HG02870 (cell line): Measurements from ENCODE around the gene DLX5.

ENCODE experiments used
- ATAC-seq: cut with Tn5 transposase; IDR thresholded peaks from one replicate; pipeline ENCODE4 v1.9.1; 2021; ENCODE audit warnings: mild to moderate bottlenecking, moderate library complexity; ENCODE audit not compliant: unreplicated experiment

DLX5 gene

GRCh38 chr7:97018791-97019531 is 5.7 kb downstream of the DLX5 start:
- no peak for ATAC-seq

GRCh38 chr7:97018126-97018601 is 6.5 kb downstream of the DLX5 start:
- ATAC-seq: no peak

GRCh38 chr7:97017192-97018125 is 7.2 kb downstream of the DLX5 start:
- no peak for ATAC-seq

- ATAC-seq: no peak
Measured at GRCh38 chr7:97016381-97017191, 8.0 kb downstream of the DLX5 start.

- ATAC-seq: no peak
Measured at GRCh38 chr7:97015756-97016380, 8.8 kb downstream of the DLX5 start.

- no peak for ATAC-seq
Measured at GRCh38 chr7:97015279-97015678, 9.4 kb downstream of the DLX5 start.

- ATAC-seq: no peak
Measured at GRCh38 chr7:97014145-97014750, 10.4 kb downstream of the DLX5 start.

- ATAC-seq: no peak
Measured at GRCh38 chr7:97013845-97014134, 10.8 kb downstream of the DLX5 start.

GRCh38 chr7:97013134-97013844 is 11.3 kb downstream of the DLX5 start:
- ATAC-seq: no peak

GRCh38 chr7:97012365-97013133 is 12.1 kb downstream of the DLX5 start:
- ATAC-seq: no peak

GRCh38 chr7:97011536-97012364 is 12.9 kb downstream of the DLX5 start:
- ATAC-seq: no peak

- ATAC-seq: no peak
Measured at GRCh38 chr7:97011104-97011503, 13.5 kb downstream of the DLX5 start.

GRCh38 chr7:97009753-97010732 is 14.6 kb downstream of the DLX5 start:
- ATAC-seq: no peak

GRCh38 chr7:97008275-97008917 is 16.2 kb downstream of the DLX5 start:
- no peak for ATAC-seq

- ATAC-seq: no peak
Measured at GRCh38 chr7:97007583-97007861, 17.1 kb downstream of the DLX5 start.

GRCh38 chr7:97006816-97007582 is 17.6 kb downstream of the DLX5 start:
- no peak for ATAC-seq
